Esophagus squamous epithelium (tissue), 4 donors: Measurements from ENCODE around the gene ANKS1A.

ENCODE experiments used
- CTCF ChIP-seq, 6 experiments: fragments of 450-650 bp in 4 of 6; fragments of 200-600 bp in 2 of 6; sonication (generic) in 2 of 6; IDR thresholded peaks; one replicate each; pipeline ENCODE4 v1.5.1; 2016 to 2019; ENCODE audit warnings: antibody characterized with exemption in 6 of 6, mild to moderate bottlenecking in 4 of 6, moderate library complexity in 4 of 6
- POLR2A ChIP-seq, 4 donors: fragments of 450-650 bp; IDR thresholded peaks; one replicate each; pipeline ENCODE4 v1.6.1; 2017; ENCODE audit warnings: antibody characterized with exemption in 4 of 4, mild to moderate bottlenecking in 4 of 4, moderate library complexity in 3 of 4

GRCh38 chr6:34986845-34987246, 97.8 kb downstream of the ANKS1A start:
- no peak for TF ChIP-seq POLR2A (IDR thresholded peaks at IDR 0.05)
- TF ChIP-seq CTCF (IDR thresholded peaks at IDR 0.05), result peak; percentile 52 to 85 (median 80)
